Measurements from ENCODE around the gene EHD4. TPM values are rescaled to one million over a fixed set of nuclear protein-coding genes. Genes with fewer than 3 reads are reported as not detected.

Gene EHD4
- total RNA-seq, 1 donor from 2014 or later = 21.1 TPM

DNA sequence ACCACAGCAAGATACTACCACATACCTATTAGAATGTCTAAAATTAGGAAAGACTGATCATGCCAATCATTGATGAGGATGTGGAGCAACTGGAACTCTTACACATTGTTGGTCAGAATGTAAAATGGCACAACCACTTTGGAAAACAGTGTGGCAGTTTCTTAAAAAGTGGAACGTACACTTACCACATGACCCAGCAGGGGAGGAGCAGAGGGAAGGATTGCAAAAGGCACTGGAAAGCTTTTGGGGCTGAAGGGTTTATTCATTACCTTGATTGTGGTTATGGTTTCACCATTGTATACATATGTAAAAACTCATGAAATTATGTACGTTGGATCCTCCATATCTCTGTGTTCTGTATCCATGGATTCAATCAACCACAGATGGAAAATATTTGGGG lies 3.3 kb upstream of the EHD4 start:
- TF ChIP-seq, protein P1, sequence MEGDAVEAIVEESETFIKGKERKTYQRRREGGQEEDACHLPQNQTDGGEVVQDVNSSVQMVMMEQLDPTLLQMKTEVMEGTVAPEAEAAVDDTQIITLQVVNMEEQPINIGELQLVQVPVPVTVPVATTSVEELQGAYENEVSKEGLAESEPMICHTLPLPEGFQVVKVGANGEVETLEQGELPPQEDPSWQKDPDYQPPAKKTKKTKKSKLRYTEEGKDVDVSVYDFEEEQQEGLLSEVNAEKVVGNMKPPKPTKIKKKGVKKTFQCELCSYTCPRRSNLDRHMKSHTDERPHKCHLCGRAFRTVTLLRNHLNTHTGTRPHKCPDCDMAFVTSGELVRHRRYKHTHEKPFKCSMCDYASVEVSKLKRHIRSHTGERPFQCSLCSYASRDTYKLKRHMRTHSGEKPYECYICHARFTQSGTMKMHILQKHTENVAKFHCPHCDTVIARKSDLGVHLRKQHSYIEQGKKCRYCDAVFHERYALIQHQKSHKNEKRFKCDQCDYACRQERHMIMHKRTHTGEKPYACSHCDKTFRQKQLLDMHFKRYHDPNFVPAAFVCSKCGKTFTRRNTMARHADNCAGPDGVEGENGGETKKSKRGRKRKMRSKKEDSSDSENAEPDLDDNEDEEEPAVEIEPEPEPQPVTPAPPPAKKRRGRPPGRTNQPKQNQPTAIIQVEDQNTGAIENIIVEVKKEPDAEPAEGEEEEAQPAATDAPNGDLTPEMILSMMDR (IDR thresholded peaks at IDR 0.05; ENCODE audit: insufficient read depth, low read length, severe bottlenecking) = no peak
- no peak for FAIRE-seq
- H3K4me3 ChIP-seq (ENCODE audit: low read depth, low read length) = no peak overlapping the region
- H3K27me3 ChIP-seq (ENCODE audit: control insufficient read depth, insufficient read depth, low read length) = no peaks in the 10 kb centered on the region
- DNase-seq (ENCODE audit: low read depth) = no peak
- no peaks in the 10 kb centered on the region for H3K36me3 ChIP-seq (ENCODE audit: control insufficient read depth, insufficient read depth, low read length)

DNA sequence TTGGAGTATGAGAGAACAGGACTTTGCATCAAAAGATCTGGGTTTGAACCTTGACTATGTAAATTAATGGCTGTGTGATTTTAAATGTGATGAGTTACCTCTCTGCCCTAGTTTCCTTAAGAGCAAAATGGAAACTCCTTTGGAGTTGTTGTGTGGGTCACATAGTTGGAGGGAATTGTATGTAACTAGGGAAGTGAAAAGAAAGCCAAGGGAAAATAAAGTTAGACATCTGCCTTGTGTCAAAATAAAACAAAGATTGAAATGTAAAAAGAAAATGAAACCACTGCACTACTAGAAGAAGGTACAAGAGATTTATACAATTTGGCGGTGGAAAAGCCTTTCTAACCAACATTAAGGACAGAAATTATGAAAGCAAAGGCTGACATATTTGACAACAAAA lies 1.7 kb upstream of the EHD4 start:
- H3K36me3 ChIP-seq (ENCODE audit: control insufficient read depth, insufficient read depth, low read length) = no peaks in the 10 kb centered on the region
- TF ChIP-seq, protein P1 (IDR thresholded peaks at IDR 0.05; ENCODE audit: insufficient read depth, low read length, severe bottlenecking) = no peak
- DNase-seq (ENCODE audit: low read depth) (no peak), FAIRE-seq (no peak)
- H3K4me3 ChIP-seq (ENCODE audit: low read depth, low read length) = no peak overlapping the region
- H3K27me3 ChIP-seq (ENCODE audit: control insufficient read depth, insufficient read depth, low read length) = no peaks in the 10 kb centered on the region

DNA sequence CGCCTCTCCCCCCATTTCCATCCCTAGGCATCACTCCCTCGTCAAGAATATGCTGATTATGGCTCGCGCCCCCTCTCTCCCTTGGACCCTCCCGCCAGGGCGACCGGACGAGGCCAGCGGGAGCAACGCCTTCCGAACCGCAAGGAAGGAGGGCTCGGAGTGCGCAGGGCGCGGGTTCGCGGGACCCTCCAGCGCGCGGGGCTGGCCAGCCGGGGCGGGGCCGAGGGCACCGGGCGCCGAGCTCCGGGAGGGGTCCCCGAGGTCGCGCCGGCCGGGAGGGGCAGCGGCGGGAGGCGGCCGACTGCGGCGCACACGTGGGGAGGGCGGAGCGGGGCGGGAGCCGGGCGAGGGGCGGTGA lies 483 bp downstream of the EHD4 start:
- Histone ChIP-seq H3K36me3 (ENCODE audit: control insufficient read depth, insufficient read depth, low read length) (no peaks in the 10 kb centered on the region), H3K4me3 (ENCODE audit: low read depth, low read length) (peak overlapping the region; percentile 98), H3K27me3 (ENCODE audit: control insufficient read depth, insufficient read depth, low read length) (no peaks in the 10 kb centered on the region)
- TF ChIP-seq, protein P1 (IDR thresholded peaks at IDR 0.05; ENCODE audit: insufficient read depth, low read length, severe bottlenecking) = no peak
- DNase-seq (ENCODE audit: low read depth) (no peak), FAIRE-seq (no peak)

DNA sequence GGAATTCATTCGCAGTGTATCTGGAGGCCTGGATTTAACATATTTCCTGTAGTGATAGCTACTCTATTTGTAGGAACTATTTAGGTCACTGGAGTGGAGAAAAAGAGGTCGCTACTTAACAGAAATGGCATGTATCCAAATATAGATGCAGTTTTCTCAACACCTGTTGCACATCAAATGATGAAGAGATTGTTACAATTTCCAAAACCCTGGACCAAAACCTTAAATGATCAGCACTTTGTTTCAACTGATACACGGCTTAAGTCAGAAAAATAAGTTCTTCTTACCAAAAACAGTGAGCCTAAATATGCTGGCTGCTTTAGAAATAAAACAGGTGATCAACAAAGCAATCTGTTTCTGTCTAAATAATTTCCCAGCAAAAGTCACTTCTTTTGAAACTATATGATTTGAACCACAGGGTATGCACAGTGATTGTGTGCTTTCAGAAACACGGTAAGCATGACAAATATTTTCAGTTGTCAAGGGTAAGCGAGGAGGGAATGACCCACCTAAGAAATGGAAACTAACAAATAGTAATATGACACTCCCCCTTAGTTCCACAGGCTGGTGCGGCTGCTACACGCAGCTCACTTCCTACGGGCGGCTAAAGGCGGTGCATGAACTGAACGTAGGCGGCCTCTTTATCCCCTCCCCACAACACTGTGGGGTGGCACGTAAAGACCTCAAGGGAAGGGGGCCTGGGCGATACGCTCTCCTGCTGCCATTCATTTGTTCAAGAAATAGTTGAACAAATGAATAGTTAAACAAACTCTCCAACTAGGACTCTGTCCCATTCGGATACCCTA lies 1.1 kb downstream of the EHD4 start:
- DNase-seq (ENCODE audit: low read depth) (peak; percentile 59), FAIRE-seq (no peak)
- H3K4me3 ChIP-seq (ENCODE audit: low read depth, low read length) = peak overlapping the region; percentile 98
- H3K36me3 ChIP-seq (ENCODE audit: control insufficient read depth, insufficient read depth, low read length) = no peaks in the 10 kb centered on the region
- no peaks in the 10 kb centered on the region for H3K27me3 ChIP-seq (ENCODE audit: control insufficient read depth, insufficient read depth, low read length)
- TF ChIP-seq, protein P1 (IDR thresholded peaks at IDR 0.05; ENCODE audit: insufficient read depth, low read length, severe bottlenecking) = no peak

DNA sequence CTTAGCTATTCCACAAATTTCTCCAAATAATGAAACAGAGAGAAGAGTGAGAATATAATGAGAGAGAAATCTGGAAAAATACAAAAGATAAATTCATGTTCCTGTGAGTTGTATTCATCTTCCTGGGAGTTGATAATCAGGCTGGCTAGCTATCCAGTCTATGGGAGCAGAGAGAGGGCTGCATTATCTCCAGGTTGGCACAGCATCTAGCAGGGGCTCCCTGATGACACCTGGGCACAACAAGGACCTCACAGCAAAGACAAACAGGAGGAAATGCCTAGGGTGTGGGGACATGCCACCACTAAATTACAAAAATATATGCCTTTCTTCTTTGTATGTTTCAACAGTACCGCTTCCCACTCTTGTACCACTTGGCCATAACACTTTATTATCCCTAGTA lies 1.9 kb downstream of the EHD4 start:
- DNase-seq (ENCODE audit: low read depth) = no peak
- FAIRE-seq = no peak
- Histone ChIP-seq H3K4me3 (ENCODE audit: low read depth, low read length) (no peak overlapping the region), H3K27me3 (ENCODE audit: control insufficient read depth, insufficient read depth, low read length) (no peaks in the 10 kb centered on the region), H3K36me3 (ENCODE audit: control insufficient read depth, insufficient read depth, low read length) (peaks cover 1% of the 10 kb centered on the region)
- TF ChIP-seq, protein P1 (IDR thresholded peaks at IDR 0.05; ENCODE audit: insufficient read depth, low read length, severe bottlenecking) = no peak
